Effector CD4-positive, alpha-beta T cell (primary cell): Measurements from ENCODE around the gene LRCH2.

ENCODE experiments used
- DNase-seq: peaks from one replicate; pipeline ENCODE4 v3.0.0-alpha.2; 2020

The LRCH2 gene

DNA sequence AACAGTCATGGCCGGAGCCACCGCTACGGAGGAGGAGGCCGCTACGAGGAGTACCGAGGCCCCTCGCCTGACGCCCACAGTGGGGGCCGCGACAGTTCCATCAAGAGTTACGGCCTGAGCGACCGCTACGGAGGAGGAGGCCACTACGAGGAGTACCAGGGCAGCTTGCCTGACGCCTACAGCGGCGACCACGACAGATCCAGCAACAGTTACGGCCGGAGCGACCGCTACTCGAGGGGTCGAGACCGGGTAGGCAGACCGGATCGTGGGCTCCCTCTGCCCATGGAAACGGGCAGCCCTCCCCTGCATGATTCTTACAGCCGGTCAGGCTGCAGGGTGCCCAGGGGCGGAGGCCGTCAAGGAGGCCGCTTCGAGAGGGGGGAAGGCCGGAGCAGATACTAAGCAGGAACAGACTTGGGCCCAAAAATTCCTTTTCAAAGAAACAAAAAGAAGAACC, 41.6 kb downstream of the LRCH2 start:
- DNase-seq, result no peak

GRCh38 chrX:115191490-115192243, 42.2 kb downstream of the LRCH2 start:
- DNase-seq, result no peak

- no peak for DNase-seq
These were observed 43.0 kb downstream of the LRCH2 start for GRCh38 chrX:115190636-115191489.

DNA sequence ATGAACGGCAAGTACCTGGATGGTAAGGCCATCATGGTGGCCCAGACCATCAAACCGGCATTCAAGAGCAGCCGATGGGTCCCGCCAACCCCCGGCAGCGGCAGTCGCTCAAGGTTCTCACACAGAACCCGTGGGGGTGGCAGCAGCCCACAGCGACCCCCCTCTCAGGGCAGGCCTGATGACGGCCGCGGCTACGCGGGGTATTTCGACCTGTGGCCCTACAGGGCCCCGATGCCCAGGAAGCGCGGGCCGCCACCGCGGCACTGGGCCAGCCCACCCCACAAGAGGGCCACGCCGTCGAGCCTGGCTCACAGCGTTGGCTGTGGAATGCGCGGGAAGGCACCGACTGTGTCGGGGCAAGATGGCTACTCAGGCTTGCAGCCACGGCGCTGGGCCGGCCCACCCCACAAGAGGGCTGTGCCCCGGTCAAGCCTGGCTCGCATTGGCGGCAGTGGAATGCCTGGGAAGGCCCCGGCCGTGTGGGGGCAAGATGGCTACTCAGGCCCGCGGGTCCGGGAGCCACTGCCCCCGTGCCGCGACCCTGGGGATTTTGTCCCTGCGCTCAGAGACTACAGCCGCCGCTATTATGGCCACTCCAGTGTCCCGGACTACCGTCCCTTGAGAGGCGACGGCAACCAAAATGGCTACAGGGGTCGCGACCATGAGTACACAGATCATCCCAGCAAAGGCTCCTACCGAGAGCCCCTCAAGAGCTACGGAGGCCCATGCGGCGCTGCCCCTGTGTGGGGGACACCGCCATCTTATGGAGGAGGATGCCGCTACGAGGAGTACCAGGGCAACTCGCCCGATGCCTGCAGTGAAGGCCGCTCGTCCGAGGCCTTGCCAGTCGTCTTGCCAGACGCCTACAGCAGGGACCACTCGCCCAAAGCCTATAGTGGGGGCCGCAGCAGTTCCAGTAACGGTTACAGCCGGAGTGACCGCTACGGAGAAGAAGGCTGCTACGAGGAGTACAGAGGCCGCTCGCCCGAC, 44.0 kb downstream of the LRCH2 start:
- DNase-seq, result no peak

GRCh38 chrX:115189110-115189509, 44.8 kb downstream of the LRCH2 start, which contains the start of gene RBMXL3:
RBMXL3 (plus strand) TSS chrX:115189410; CDS start chrX:115189442, 32 bp downstream.
- no peak for DNase-seq

DNA sequence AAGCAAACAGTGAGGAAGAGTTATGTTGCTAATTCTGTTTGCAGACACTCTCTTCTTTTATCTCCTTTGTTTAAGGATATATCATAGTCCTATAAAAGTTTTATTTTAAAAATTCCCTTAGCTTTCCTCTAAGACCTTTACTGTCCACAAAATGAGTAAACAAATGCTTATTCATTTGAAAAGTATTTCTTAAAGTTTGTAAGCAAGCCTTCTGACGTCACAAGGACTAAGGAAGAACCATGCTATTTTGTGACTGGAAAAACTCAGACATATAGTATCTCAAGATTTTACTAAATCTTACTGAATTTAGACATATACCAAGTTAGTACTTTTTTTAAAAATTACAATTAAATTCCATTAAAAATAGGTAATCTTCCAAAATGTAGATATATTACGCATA, 49.9 kb downstream of the LRCH2 start:
- DNase-seq, result no peak

DNA sequence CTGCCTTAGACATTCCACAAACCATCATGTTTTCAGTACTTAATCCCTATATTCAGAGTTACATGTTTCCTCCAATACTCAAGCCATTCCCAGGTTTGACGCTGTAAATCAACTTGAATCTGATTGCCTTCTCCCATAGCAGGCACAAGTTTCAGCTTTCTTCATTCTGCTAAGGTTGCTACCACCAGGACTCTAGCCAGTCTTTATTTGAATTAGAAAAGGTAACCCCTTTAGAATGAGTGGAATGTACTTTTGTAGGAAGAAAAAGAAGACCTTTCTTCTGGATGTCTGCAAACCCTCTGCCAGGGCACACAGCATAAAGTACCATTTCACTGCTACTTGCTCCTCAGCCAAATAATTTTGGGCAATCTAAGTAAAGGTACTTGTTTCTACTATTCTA, 55.4 kb downstream of the LRCH2 start:
- DNase-seq, result no peak

DNA sequence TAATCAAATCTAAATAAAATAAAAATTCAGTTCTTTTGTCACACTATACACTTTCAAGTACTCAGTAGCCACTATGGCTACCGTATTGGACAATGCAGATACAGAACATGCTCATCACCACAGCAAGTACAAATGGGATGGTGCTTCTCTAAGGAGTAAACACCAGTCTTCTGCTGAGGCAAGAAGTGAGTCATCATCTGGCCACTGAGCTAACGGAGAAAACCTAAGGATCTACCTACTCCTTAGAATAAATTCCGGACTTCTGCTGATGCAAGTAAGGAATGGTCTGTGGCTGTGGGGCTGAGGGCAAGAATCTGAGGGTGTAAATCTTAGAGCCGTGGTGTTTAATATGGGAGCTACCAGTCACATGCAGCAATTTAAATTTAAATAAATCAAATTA, 56.0 kb downstream of the LRCH2 start:
- no peak for DNase-seq

- DNase-seq, result no peak
These were observed 59.3 kb downstream of the LRCH2 start for GRCh38 chrX:115174548-115174947.

GRCh38 chrX:115173181-115173580, 60.7 kb downstream of the LRCH2 start:
- no peak for DNase-seq

DNA sequence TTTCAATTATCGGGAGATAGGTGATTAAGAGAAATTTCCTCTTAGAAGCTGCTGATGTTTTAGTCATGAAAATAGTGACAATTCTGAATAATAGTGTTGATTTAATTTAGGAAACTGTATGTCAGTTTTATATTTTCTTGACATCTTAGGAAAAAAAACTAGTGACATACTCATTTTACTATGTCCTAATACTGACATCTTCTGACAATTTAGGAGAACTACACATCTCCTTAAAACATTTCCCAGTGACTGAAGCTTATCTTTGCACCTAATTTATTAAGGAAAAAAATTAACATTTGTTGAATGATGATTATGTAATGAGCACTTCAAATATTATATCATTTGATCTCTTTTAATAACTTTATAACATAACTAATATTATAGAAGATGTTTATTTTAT, 86.7 kb downstream of the LRCH2 start:
- no peak for DNase-seq

DNA sequence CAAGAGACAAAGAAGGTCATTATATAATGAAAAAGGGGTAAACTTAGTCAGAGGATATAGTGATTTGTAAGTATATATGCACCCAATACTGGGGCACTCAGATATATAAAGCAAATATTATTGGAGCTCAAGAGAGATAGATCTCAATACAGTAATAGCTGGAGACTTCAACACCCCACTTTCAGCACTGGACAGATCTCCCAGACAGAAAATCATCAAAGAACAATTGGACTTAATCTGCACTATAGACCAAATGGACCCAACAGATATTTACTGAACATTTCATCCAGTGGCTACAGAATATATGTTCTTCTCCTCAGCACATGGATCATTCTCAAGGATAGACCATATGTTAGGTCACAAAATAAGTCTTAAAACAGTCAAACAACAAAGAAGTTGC, 91.8 kb downstream of the LRCH2 start:
- no peak for DNase-seq

- no peak for DNase-seq
These were observed 95.9 kb downstream of the LRCH2 start for GRCh38 chrX:115138040-115138439.

GRCh38 chrX:115134382-115134781, 99.5 kb downstream of the LRCH2 start:
- DNase-seq, result no peak

GRCh38 chrX:115112411-115112810, 121.5 kb downstream of the LRCH2 start:
- DNase-seq, result no peak

DNA sequence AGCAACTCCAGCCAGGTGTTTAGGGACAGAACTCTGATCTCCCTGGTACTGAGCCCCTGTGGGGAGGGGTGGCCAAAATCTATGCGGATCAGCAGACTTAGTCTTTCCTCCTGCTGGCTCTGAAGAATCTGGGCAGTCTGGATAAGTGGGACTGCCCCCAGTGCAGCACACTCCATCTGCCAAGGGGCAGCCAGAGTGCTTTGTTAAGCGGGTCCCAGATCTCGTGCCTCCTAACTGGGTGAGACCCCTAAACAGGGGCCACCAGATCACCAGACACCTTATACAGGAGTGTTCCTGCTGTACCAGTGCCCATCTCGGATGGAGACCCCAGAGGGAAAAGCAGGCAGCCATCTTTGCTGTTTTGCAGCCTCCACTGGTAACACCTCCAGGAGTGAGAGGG, 135.0 kb downstream of the LRCH2 start:
- no peak for DNase-seq

DNA sequence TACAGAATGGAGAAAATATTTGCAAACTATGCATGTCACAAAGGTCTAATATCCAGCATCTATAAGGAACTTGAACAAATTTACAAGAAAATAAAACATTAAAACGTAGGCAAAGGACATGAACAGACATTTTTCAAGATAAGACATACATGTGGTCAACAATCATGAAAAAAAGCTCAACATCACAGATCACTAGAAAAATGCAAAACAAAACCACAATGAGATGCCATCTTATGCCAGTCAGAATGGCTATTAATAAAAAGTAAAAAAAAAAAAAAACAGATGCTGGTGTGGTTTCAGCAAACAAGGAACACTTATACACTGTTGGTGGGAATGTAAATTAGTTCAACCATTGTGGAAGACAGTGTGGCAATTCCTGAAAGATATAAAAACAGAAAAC, 140.7 kb downstream of the LRCH2 start:
- DNase-seq, result no peak

- no peak for DNase-seq
These were observed 144.5 kb downstream of the LRCH2 start for GRCh38 chrX:115089419-115089818.

- DNase-seq, result no peak
These were observed 165.0 kb downstream of the LRCH2 start for GRCh38 chrX:115068896-115069295.

- no peak for DNase-seq
These were observed 166.1 kb downstream of the LRCH2 start for GRCh38 chrX:115067812-115068211.

DNA sequence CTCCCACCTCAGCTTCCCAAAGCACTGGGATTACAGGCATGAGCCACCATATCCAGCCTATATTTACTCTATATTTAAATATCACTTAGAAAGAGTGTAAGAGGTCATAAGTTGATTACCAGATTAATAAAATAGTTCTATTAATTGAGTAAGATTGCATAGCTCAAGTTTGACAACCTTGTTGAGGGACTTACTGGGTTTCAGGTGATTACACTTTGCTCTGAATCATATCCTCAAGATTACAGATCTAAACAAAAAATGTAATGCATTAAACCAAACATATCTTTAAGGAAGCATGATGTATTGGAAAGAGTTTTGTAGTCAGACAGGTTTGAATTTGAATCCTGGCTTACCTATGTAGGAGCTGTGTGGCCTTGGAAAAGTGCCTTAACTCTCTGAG, 168.6 kb downstream of the LRCH2 start:
- DNase-seq, result no peak
